ENCODE measurements around the gene LGALS13.
A peak's percentile ranks its signal among the peaks of the same experiment; 100 is the strongest.

Gene LGALS13

DNA sequence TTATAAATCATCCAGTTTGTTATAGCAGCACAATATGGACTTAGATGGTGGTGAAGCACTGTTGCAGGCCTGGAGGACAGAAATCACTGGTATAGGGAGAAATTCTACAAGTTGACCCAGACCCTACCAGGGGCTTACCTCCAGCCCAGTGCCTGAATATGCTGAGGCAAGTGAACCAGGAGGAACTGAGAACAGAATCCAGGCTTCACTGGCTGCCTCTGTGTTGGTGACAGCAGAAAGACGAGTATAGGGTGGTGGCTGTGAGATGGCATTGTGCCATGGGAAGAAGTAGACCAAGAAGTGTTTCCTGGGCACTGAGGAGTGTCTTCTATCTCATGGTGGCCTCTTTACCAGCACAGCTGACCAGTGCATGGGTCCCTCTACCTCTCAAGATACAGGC is 46.4 kb upstream of the LGALS13 start:
- Histone ChIP-seq H3K9me3 (ENCODE audit: insufficient read depth, low read length) (no peaks in the 10 kb centered on the region), H3K9me2 (replicated peaks; ENCODE audit: insufficient read depth, low read length) (no peaks in the 10 kb centered on the region), H2AFZ (ENCODE audit: low read depth, low read length, severe bottlenecking) (no peak overlapping the region), H3K9ac (ENCODE audit: low read length) (no peak overlapping the region), H4K20me1 (ENCODE audit: low read depth, low read length) (no peaks in the 10 kb centered on the region), H3K79me2 (ENCODE audit: insufficient read depth, low read length) (no peaks in the 10 kb centered on the region), H3F3A (ENCODE audit: insufficient read depth) (no peaks in the 10 kb centered on the region), H3K4me2 (ENCODE audit: low read depth, low read length, poor library complexity, severe bottlenecking) (no peak overlapping the region), H3K27ac (ENCODE audit: low read depth, low read length) (no peak overlapping the region), H3K36me3 (ENCODE audit: low read length) (no peaks in the 10 kb centered on the region), H3K4me3 (ENCODE audit: insufficient read depth, low read length, poor library complexity, severe bottlenecking) (no peak overlapping the region), H3K27me3 (ENCODE audit: low read length) (no peaks in the 10 kb centered on the region)
- TF ChIP-seq EZH2phosphoT487 (conservative IDR thresholded peaks at IDR 0.05; ENCODE audit: low read length), result no peak
- TF ChIP-seq, protein P1, sequence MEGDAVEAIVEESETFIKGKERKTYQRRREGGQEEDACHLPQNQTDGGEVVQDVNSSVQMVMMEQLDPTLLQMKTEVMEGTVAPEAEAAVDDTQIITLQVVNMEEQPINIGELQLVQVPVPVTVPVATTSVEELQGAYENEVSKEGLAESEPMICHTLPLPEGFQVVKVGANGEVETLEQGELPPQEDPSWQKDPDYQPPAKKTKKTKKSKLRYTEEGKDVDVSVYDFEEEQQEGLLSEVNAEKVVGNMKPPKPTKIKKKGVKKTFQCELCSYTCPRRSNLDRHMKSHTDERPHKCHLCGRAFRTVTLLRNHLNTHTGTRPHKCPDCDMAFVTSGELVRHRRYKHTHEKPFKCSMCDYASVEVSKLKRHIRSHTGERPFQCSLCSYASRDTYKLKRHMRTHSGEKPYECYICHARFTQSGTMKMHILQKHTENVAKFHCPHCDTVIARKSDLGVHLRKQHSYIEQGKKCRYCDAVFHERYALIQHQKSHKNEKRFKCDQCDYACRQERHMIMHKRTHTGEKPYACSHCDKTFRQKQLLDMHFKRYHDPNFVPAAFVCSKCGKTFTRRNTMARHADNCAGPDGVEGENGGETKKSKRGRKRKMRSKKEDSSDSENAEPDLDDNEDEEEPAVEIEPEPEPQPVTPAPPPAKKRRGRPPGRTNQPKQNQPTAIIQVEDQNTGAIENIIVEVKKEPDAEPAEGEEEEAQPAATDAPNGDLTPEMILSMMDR (IDR thresholded peaks at IDR 0.05; ENCODE audit: insufficient read depth, low read length, poor library complexity, severe bottlenecking), result no peak

DNA sequence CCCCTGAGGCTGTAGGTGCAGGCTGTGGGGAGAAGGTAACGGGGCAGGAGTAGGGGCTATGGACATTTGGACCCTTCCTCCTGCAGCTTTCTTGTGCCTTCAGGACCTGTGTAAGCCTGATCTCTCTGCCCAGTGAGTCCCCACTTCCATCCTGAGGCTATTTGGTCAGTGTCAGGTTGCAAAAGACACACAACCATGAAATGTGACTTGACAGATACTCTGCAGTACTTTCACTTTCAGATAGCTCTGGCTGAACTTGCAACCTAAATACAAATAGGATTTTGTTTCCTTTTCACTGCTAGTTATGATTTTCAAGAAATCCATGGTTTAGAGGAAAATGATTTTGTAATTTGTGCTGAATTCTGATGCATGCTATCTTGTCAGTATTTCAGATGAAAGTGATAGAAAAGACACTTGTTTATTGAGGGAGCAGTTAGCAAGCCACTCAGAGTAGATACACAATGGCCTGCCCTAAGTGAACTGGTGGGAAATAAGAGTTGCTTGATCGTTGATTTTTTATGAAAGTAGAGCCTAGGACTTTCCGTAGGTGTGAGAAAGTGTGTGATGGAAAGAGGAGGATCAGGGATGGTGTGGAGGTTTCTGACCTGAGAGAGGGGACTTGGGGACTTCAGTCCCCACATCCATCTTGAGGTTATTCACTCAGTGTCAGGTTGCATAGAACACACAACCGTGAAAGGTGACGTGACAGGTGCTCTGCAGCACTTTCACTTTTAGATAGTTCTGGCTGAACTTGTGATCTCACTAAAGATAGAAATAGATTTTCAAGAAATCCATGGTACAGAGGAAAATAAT is 44.3 kb upstream of the LGALS13 start:
- H3K79me2 ChIP-seq (ENCODE audit: insufficient read depth, low read length), result no peaks in the 10 kb centered on the region
- no peaks in the 10 kb centered on the region for H3K36me3 ChIP-seq (ENCODE audit: low read length)
- no peak overlapping the region for H3K27ac ChIP-seq (ENCODE audit: low read depth, low read length)
- H3F3A ChIP-seq (ENCODE audit: insufficient read depth), result no peaks in the 10 kb centered on the region
- H3K4me2 ChIP-seq (ENCODE audit: low read depth, low read length, poor library complexity, severe bottlenecking), result peak overlapping the region; percentile 44
- H3K9me2 ChIP-seq (replicated peaks; ENCODE audit: insufficient read depth, low read length), result no peaks in the 10 kb centered on the region
- no peaks in the 10 kb centered on the region for H4K20me1 ChIP-seq (ENCODE audit: low read depth, low read length)
- H2AFZ ChIP-seq (ENCODE audit: low read depth, low read length, severe bottlenecking), result no peak overlapping the region
- no peaks in the 10 kb centered on the region for H3K27me3 ChIP-seq (ENCODE audit: low read length)
- no peaks in the 10 kb centered on the region for H3K9me3 ChIP-seq (ENCODE audit: insufficient read depth, low read length)
- H3K9ac ChIP-seq (ENCODE audit: low read length), result no peak overlapping the region
- no peak overlapping the region for H3K4me3 ChIP-seq (ENCODE audit: insufficient read depth, low read length, poor library complexity, severe bottlenecking)
- no peak for TF ChIP-seq EZH2phosphoT487 (conservative IDR thresholded peaks at IDR 0.05; ENCODE audit: low read length)
- TF ChIP-seq, protein P1 (IDR thresholded peaks at IDR 0.05; ENCODE audit: insufficient read depth, low read length, poor library complexity, severe bottlenecking), result no peak

DNA sequence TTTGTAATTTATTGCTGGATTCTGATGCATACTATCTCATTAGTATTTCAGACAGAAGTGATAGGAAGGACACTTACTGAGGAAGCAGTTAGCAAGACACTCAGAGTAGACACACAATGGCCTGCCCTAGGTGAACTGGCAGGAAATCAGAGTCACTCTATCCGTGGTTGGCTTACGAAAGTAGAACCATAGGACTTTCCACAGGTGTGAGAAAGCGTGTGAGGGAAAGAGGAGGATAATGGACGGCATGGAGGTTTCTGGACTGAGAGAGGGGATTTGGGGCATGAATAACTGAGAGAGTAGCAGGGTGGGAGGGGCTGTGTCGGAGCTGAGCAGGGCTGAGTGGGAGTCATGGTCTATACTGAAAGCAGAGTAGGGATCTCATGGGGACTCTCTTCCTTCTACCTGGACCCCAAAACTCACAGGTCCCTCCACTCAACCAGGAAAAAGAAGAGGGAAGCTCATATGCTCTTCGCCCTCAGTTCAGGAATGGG is 43.7 kb upstream of the LGALS13 start:
- Histone ChIP-seq H4K20me1 (ENCODE audit: low read depth, low read length) (no peaks in the 10 kb centered on the region), H3K9me2 (replicated peaks; ENCODE audit: insufficient read depth, low read length) (no peaks in the 10 kb centered on the region), H3K27me3 (ENCODE audit: low read length) (no peaks in the 10 kb centered on the region), H3F3A (ENCODE audit: insufficient read depth) (no peaks in the 10 kb centered on the region), H3K4me3 (ENCODE audit: insufficient read depth, low read length, poor library complexity, severe bottlenecking) (no peak overlapping the region), H2AFZ (ENCODE audit: low read depth, low read length, severe bottlenecking) (no peak overlapping the region), H3K9ac (ENCODE audit: low read length) (no peak overlapping the region), H3K79me2 (ENCODE audit: insufficient read depth, low read length) (no peaks in the 10 kb centered on the region), H3K9me3 (ENCODE audit: insufficient read depth, low read length) (no peaks in the 10 kb centered on the region), H3K27ac (ENCODE audit: low read depth, low read length) (no peak overlapping the region), H3K4me2 (ENCODE audit: low read depth, low read length, poor library complexity, severe bottlenecking) (peak overlapping the region; percentile 44), H3K36me3 (ENCODE audit: low read length) (no peaks in the 10 kb centered on the region)
- no peak for TF ChIP-seq EZH2phosphoT487 (conservative IDR thresholded peaks at IDR 0.05; ENCODE audit: low read length)
- TF ChIP-seq, protein P1 (IDR thresholded peaks at IDR 0.05; ENCODE audit: insufficient read depth, low read length, poor library complexity, severe bottlenecking), result no peak

All from SU-DHL-6 (cell line).